H1 (cell line): ENCODE data around the gene SHLD1. TPM values are rescaled to one million over a fixed set of nuclear protein-coding genes. Genes with fewer than 3 reads are reported as not detected.

ENCODE experiments used
- CHD2 ChIP-seq: IDR thresholded peaks from 2 replicates; pipeline ENCODE4 v1.6.1; 2012; ENCODE audit warnings: low read length, improper control_type of control experiment
- KDM4A ChIP-seq: IDR thresholded peaks from one replicate; pipeline ENCODE4 v1.7.1; 2012; ENCODE audit warnings: low read depth, mild to moderate bottlenecking, moderate library complexity, low read length, inconsistent platforms; ENCODE audit not compliant: severe bottlenecking
- POU5F1 ChIP-seq: IDR thresholded peaks from 2 replicates; pipeline ENCODE4 v1.6.1; 2011; ENCODE audit warnings: low read depth, mild to moderate bottlenecking, low read length, moderate library complexity
- SIRT6 ChIP-seq: IDR thresholded peaks from one replicate; pipeline ENCODE4 v1.7.1; 2012; ENCODE audit warnings: low read length, inconsistent platforms
- polyA plus RNA-seq, 7 experiments: library from polyadenylated mRNA; depleted of rRNA in 3 of 7; stranded (reverse) in 5 of 7; unstranded in 2 of 7; fragments of >200 nt in 5 of 7; fragments of 200-250 nt in 2 of 7; gene quantifications; 1 replicate in 5 of 7; 2 replicates in 1 of 7; 4 replicates in 1 of 7; pipeline versions ENCODE4 v1.2.1 to v1.2.3, GENCODE V29; 2011 to 2013; ENCODE audit warnings: missing spikeins in 2 of 7, mixed read lengths in 2 of 7
- total RNA-seq: library from RNA; stranded (reverse); fragmentation: NEBNext Ultra II Directional; extraction: Animal tissue kit (Norgen Biotek cat#: 25700); gene quantifications from 2 replicates; pipeline ENCODE4 v1.2.1, GENCODE V29; 2021
- TF ChIP-seq, protein P1 (sequence below): fragments of 300-600 bp; sonication (generic); IDR thresholded peaks from 2 replicates; pipeline ENCODE4 v1.7.1; 2012; ENCODE audit warnings: low read length, moderate library complexity, mild to moderate bottlenecking, inconsistent platforms; ENCODE audit not compliant: insufficient replicate concordance

Gene SHLD1
- total and polyA plus RNA-seq, 2 of the 8 experiments (the other 6 are each of a cell fraction or from before 2014, with no cell fraction given) = 4.2 to 6.5 TPM

DNA sequence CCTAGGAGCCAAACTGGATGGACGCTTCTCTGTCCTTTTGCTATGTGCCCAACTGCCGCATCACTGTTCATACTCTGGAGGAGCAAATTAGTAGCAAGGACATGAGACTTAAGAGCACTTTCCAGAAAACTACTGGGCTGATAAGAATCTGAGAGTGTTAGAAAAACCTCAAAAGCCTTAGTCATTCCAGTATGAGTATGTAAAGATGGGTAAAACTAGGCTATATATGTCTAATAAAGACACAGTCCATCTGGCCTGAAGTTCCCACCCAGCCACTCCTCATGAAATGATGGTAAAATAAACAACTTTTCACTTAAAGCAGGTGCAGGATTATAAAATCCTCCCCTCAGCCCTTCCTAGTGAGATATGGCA lies 30.6 kb downstream of the SHLD1 start (continued):
- TF ChIP-seq, protein P1, sequence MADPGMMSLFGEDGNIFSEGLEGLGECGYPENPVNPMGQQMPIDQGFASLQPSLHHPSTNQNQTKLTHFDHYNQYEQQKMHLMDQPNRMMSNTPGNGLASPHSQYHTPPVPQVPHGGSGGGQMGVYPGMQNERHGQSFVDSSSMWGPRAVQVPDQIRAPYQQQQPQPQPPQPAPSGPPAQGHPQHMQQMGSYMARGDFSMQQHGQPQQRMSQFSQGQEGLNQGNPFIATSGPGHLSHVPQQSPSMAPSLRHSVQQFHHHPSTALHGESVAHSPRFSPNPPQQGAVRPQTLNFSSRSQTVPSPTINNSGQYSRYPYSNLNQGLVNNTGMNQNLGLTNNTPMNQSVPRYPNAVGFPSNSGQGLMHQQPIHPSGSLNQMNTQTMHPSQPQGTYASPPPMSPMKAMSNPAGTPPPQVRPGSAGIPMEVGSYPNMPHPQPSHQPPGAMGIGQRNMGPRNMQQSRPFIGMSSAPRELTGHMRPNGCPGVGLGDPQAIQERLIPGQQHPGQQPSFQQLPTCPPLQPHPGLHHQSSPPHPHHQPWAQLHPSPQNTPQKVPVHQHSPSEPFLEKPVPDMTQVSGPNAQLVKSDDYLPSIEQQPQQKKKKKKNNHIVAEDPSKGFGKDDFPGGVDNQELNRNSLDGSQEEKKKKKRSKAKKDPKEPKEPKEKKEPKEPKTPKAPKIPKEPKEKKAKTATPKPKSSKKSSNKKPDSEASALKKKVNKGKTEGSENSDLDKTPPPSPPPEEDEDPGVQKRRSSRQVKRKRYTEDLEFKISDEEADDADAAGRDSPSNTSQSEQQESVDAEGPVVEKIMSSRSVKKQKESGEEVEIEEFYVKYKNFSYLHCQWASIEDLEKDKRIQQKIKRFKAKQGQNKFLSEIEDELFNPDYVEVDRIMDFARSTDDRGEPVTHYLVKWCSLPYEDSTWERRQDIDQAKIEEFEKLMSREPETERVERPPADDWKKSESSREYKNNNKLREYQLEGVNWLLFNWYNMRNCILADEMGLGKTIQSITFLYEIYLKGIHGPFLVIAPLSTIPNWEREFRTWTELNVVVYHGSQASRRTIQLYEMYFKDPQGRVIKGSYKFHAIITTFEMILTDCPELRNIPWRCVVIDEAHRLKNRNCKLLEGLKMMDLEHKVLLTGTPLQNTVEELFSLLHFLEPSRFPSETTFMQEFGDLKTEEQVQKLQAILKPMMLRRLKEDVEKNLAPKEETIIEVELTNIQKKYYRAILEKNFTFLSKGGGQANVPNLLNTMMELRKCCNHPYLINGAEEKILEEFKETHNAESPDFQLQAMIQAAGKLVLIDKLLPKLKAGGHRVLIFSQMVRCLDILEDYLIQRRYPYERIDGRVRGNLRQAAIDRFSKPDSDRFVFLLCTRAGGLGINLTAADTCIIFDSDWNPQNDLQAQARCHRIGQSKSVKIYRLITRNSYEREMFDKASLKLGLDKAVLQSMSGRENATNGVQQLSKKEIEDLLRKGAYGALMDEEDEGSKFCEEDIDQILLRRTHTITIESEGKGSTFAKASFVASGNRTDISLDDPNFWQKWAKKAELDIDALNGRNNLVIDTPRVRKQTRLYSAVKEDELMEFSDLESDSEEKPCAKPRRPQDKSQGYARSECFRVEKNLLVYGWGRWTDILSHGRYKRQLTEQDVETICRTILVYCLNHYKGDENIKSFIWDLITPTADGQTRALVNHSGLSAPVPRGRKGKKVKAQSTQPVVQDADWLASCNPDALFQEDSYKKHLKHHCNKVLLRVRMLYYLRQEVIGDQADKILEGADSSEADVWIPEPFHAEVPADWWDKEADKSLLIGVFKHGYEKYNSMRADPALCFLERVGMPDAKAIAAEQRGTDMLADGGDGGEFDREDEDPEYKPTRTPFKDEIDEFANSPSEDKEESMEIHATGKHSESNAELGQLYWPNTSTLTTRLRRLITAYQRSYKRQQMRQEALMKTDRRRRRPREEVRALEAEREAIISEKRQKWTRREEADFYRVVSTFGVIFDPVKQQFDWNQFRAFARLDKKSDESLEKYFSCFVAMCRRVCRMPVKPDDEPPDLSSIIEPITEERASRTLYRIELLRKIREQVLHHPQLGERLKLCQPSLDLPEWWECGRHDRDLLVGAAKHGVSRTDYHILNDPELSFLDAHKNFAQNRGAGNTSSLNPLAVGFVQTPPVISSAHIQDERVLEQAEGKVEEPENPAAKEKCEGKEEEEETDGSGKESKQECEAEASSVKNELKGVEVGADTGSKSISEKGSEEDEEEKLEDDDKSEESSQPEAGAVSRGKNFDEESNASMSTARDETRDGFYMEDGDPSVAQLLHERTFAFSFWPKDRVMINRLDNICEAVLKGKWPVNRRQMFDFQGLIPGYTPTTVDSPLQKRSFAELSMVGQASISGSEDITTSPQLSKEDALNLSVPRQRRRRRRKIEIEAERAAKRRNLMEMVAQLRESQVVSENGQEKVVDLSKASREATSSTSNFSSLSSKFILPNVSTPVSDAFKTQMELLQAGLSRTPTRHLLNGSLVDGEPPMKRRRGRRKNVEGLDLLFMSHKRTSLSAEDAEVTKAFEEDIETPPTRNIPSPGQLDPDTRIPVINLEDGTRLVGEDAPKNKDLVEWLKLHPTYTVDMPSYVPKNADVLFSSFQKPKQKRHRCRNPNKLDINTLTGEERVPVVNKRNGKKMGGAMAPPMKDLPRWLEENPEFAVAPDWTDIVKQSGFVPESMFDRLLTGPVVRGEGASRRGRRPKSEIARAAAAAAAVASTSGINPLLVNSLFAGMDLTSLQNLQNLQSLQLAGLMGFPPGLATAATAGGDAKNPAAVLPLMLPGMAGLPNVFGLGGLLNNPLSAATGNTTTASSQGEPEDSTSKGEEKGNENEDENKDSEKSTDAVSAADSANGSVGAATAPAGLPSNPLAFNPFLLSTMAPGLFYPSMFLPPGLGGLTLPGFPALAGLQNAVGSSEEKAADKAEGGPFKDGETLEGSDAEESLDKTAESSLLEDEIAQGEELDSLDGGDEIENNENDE = no peak
- TF ChIP-seq KDM4A (no peak), SIRT6 (no peak), CHD2 (no peak), POU5F1 (no peak)
